Upper lobe of left lung (tissue), 6 donors: ENCODE measurements around the gene QDPR. TPM values are rescaled to one million over a fixed set of nuclear protein-coding genes. Genes with fewer than 3 reads are reported as not detected.

ENCODE experiments used
- ATAC-seq, 2 donors: fragments of 200-7000 bp; cut with Tn5 transposase; one replicate each; pipeline ENCODE4 v1.9.1; 2022; ENCODE audit warnings: mild to moderate bottlenecking in 2 of 2, moderate library complexity in 2 of 2; ENCODE audit not compliant: low FRiP score in 2 of 2
- DNase-seq, 2 donors: peaks; one replicate each; pipeline ENCODE4 v3.0.0-alpha.2; 2019 to 2020
- H3K27ac ChIP-seq, 4 donors: fragments of 200-600 bp; sonication (generic); one replicate each; pipeline ENCODE4 v1.5.1; 2016 to 2019
- H3K27me3 ChIP-seq, 4 donors: fragments of 200-600 bp; sonication (generic); one replicate each; pipeline ENCODE4 v1.5.1; 2017 to 2019
- H3K36me3 ChIP-seq, 4 donors: fragments of 200-600 bp; sonication (generic); one replicate each; pipeline ENCODE4 v1.5.1; 2016 to 2019
- H3K4me1 ChIP-seq, 4 donors: fragments of 200-600 bp; sonication (generic); one replicate each; pipeline ENCODE4 v1.5.1; 2018 to 2019
- H3K4me3 ChIP-seq, 4 donors: fragments of 200-600 bp; sonication (generic); one replicate each; pipeline ENCODE4 v1.5.1; 2017 to 2019; ENCODE audit warnings: mild to moderate bottlenecking in 2 of 4, moderate library complexity in 1 of 4
- H3K9me3 ChIP-seq, 4 donors: fragments of 200-600 bp; sonication (generic); one replicate each; pipeline ENCODE4 v1.5.1; 2018 to 2019
- EP300 ChIP-seq, 4 donors: sonication (generic); formaldehyde crosslinking; IDR thresholded peaks; one replicate each; pipeline ENCODE4 v1.5.1; 2017; ENCODE audit warnings: antibody characterized with exemption in 4 of 4, control low read depth in 2 of 4
- POLR2A ChIP-seq, 4 donors: fragments of 450-650 bp; IDR thresholded peaks; one replicate each; pipeline ENCODE4 v1.5.1; 2016 to 2017; ENCODE audit warnings: antibody characterized with exemption in 4 of 4, mild to moderate bottlenecking in 2 of 4
- POLR2AphosphoS5 ChIP-seq, 2 donors: sonication (generic); formaldehyde crosslinking; IDR thresholded peaks; one replicate each; pipeline ENCODE4 v1.5.1; 2017; ENCODE audit warnings: antibody characterized with exemption in 2 of 2
- WGBS, 2 donors: methylation state at CpG; one replicate each; pipeline ENCODE4 v1.1.5; 2017 to 2018; 5-methylcytosine and 5-hydroxymethylcytosine counted together
- total RNA-seq, 6 donors: library from RNA; depleted of rRNA in 4 of 6; stranded (reverse); fragments of >200 nt in 4 of 6; gene quantifications; one replicate each; pipeline versions ENCODE4 v1.1.0 to v1.2.1, GENCODE V29; 2016 to 2021
- TF ChIP-seq, protein P1 (sequence below), 6 experiments: fragments of 450-650 bp in 4 of 6; fragments of 200-600 bp in 2 of 6; sonication (generic) in 2 of 6; IDR thresholded peaks; one replicate each; pipeline ENCODE4 v1.5.1; 2016 to 2019; ENCODE audit warnings: antibody characterized with exemption in 6 of 6
- donor health status: DM: no; HTN: no; CAD: no; lungs with moderate emphysema.
- donor health status: DM: no; HTN: yes; CAD: no; lungs with severe emphysema.

QDPR gene
- total RNA-seq, 6 donors from 2014 or later = 16.3 to 48.4 (median 22.7) TPM

DNA sequence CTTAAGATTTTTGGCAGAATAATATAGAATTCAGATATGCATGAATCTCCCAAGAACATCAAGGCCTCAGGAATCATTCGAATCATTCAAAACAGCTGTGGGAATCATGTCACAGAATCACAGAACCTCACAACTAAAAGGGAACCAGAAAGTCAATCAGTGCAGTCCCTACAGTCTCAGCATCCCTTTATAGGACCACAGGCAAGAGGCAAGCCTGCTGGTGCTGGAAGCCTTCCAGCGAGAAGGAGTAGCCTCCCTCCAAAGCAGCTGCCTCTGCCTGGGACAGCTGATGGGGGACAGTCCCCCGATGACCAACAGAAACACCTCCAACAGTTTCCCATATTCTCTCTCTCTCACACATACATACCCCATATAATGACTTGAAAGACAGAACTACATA lies 20.7 kb downstream of the QDPR start:
- Histone ChIP-seq H3K27me3 (no peaks in the 10 kb centered on the region), H3K4me1 (peaks cover 4 to 27% (median 13%) of the 10 kb centered on the region in 4 donors), H3K9me3 (no peaks in the 10 kb centered on the region), H3K36me3 (peaks cover 5 to 79% (median 51%) of the 10 kb centered on the region in 4 donors), H3K4me3 (no peak overlapping the region), H3K27ac (peak overlapping the region in 1 of 4 donors; percentile 37)
- no peak for DNase-seq
- TF ChIP-seq POLR2A (IDR thresholded peaks at IDR 0.05) (no peak), EP300 (IDR thresholded peaks at IDR 0.05) (no peak), POLR2AphosphoS5 (IDR thresholded peaks at IDR 0.05) (no peak)
- TF ChIP-seq, protein P1, sequence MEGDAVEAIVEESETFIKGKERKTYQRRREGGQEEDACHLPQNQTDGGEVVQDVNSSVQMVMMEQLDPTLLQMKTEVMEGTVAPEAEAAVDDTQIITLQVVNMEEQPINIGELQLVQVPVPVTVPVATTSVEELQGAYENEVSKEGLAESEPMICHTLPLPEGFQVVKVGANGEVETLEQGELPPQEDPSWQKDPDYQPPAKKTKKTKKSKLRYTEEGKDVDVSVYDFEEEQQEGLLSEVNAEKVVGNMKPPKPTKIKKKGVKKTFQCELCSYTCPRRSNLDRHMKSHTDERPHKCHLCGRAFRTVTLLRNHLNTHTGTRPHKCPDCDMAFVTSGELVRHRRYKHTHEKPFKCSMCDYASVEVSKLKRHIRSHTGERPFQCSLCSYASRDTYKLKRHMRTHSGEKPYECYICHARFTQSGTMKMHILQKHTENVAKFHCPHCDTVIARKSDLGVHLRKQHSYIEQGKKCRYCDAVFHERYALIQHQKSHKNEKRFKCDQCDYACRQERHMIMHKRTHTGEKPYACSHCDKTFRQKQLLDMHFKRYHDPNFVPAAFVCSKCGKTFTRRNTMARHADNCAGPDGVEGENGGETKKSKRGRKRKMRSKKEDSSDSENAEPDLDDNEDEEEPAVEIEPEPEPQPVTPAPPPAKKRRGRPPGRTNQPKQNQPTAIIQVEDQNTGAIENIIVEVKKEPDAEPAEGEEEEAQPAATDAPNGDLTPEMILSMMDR (IDR thresholded peaks at IDR 0.05) = no peak
- WGBS, 2 donors = 93 to 96% methylated on average over 3 of the region's 3 CpGs
- no peak for ATAC-seq

DNA sequence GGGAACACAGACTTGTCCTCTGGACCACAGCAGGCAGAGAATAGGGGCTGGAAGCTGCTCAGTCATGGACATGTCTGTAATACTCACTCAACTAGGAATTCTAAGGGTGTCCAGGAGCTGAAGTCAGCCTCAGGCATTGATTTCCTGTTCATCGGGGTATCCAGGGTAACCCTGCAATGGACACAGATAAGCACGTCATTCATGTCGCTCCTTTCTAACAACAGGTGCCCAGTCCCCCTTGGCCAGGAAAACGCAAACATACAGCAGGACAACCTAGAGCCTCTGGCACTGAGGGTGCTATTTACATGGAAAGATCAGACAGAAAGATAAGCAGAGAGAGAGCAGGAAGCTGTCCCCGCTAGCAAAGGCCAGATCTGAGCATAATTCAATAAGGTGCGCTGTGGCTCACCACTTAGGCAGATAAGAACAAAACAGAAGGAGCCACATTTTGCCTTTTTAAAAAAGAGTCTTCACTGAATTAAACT lies 21.3 kb downstream of the QDPR start:
- WGBS, 2 donors = 61 to 65% methylated on average over 5 to 6 of the region's 6 CpGs
- H3K27me3 ChIP-seq = no peaks in the 10 kb centered on the region
- peaks cover 4 to 27% (median 13%) of the 10 kb centered on the region in 4 donors for H3K4me1 ChIP-seq
- H3K4me3 ChIP-seq = no peak overlapping the region
- H3K36me3 ChIP-seq = peaks cover 8 to 78% (median 53%) of the 10 kb centered on the region in 4 donors
- H3K27ac ChIP-seq = peak overlapping the region in 2 of 4 donors; percentile 27 to 37
- no peak for TF ChIP-seq POLR2AphosphoS5 (IDR thresholded peaks at IDR 0.05)
- no peak for DNase-seq
- peak in 1 of 2 donors; percentile 11 for ATAC-seq
- H3K9me3 ChIP-seq = no peaks in the 10 kb centered on the region

DNA sequence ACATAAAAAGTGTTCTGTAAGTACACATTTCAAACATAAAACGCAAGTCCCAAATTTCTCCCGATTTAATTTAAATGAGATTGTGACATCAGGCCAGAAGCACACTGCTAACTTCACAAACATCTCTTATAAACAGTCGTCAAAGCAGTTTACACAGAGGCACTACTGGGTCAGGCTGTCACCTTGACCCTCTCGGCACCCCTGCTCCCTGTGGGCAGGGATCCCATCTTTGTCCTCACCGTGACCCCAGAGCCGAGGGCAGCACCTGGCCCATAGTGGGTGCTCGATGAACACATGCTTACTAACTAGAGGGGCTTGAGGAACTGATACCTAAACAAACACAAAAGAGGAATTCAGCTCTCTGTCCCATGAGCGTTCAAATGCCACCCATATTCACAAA lies 22.2 kb downstream of the QDPR start:
- DNase-seq (no peak), ATAC-seq (no peak)
- WGBS, 2 donors = 72 to 80% methylated on average over 6 to 8 of the region's 8 CpGs
- Histone ChIP-seq H3K27me3 (no peaks in the 10 kb centered on the region), H3K36me3 (peaks cover 10 to 70% (median 47%) of the 10 kb centered on the region in 4 donors), H3K4me1 (peaks cover 4 to 27% (median 12%) of the 10 kb centered on the region in 4 donors), H3K27ac (no peak overlapping the region), H3K4me3 (no peak overlapping the region), H3K9me3 (no peaks in the 10 kb centered on the region)
- TF ChIP-seq POLR2AphosphoS5 (IDR thresholded peaks at IDR 0.05) (no peak), EP300 (IDR thresholded peaks at IDR 0.05) (no peak), POLR2A (IDR thresholded peaks at IDR 0.05) (no peak)
- TF ChIP-seq, protein P1 (IDR thresholded peaks at IDR 0.05) = no peak

DNA sequence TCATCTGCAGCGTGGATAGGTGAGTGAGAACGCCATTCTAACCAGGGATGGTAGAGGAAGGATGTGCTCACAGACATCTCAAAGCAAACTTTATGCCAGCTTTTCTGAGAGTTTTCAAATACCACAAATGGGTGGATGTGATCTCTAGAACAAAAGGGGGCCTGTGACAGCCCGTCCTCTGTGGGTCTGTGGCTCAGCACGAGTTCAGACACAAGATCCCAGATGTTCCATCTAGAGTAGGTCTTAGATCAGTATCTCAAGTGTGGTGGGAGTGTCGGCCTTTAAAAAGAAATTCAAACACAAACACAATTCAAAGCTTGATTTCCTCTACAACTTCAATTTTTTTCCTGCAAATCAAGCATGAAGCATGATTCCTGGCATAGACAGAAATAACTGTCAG lies 22.8 kb downstream of the QDPR start:
- no peak overlapping the region for H3K27ac ChIP-seq
- no peak for TF ChIP-seq EP300 (IDR thresholded peaks at IDR 0.05)
- no peak for TF ChIP-seq POLR2A (IDR thresholded peaks at IDR 0.05)
- TF ChIP-seq, protein P1 (IDR thresholded peaks at IDR 0.05) = no peak
- TF ChIP-seq POLR2AphosphoS5 (IDR thresholded peaks at IDR 0.05) = no peak
- H3K9me3 ChIP-seq = no peaks in the 10 kb centered on the region
- no peak overlapping the region for H3K4me3 ChIP-seq
- H3K27me3 ChIP-seq = no peaks in the 10 kb centered on the region
- no peak for ATAC-seq
- 71 to 79% methylated on average over 5 of the region's 5 CpGs for WGBS, 2 donors
- H3K4me1 ChIP-seq = peaks cover 4 to 22% (median 9%) of the 10 kb centered on the region in 4 donors
- no peak for DNase-seq
- H3K36me3 ChIP-seq = peaks cover 10 to 70% (median 44%) of the 10 kb centered on the region in 4 donors

DNA sequence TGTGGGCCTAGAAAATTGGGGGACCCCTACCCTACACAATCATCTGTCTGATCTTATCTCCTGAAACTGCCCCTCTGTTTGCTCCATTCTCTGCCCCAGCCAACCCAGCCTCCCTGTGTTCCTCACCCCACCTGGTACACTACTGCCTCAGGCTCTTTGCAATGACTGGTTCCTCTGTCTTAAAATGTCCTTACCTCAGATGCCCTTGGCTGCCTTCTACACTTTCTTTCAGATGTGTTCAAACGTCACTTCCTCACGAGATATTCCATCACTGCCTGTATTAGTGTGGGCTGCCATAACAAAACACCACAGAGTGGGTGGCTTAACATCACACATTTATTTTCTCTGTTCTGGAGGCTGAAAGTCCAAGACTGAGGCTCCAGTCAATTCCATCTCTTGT lies 29.2 kb downstream of the QDPR start:
- Histone ChIP-seq H3K9me3 (no peaks in the 10 kb centered on the region), H3K4me3 (no peak overlapping the region), H3K4me1 (no peaks in the 10 kb centered on the region), H3K27me3 (no peaks in the 10 kb centered on the region), H3K36me3 (peaks cover 7 to 31% (median 17%) of the 10 kb centered on the region in 4 donors), H3K27ac (no peak overlapping the region)
- WGBS, 2 donors = 95 to 96% methylated on average over 2 of the region's 2 CpGs
- DNase-seq = no peak
- ATAC-seq = no peak
- TF ChIP-seq EP300 (IDR thresholded peaks at IDR 0.05) = no peak
- no peak for TF ChIP-seq POLR2AphosphoS5 (IDR thresholded peaks at IDR 0.05)
- TF ChIP-seq POLR2A (IDR thresholded peaks at IDR 0.05) = no peak
- TF ChIP-seq, protein P1 (IDR thresholded peaks at IDR 0.05) = no peak
